Inflammatory macrophage (primary cell): ENCODE results near the gene KMT2D.
A peak's percentile ranks its signal among the peaks of the same experiment; 100 is the strongest.

Experiments
- DNase-seq, 2 donors: peaks; one replicate each; pipeline ENCODE4 v3.0.0-alpha.2; 2020 to 2022

The KMT2D gene

DNA sequence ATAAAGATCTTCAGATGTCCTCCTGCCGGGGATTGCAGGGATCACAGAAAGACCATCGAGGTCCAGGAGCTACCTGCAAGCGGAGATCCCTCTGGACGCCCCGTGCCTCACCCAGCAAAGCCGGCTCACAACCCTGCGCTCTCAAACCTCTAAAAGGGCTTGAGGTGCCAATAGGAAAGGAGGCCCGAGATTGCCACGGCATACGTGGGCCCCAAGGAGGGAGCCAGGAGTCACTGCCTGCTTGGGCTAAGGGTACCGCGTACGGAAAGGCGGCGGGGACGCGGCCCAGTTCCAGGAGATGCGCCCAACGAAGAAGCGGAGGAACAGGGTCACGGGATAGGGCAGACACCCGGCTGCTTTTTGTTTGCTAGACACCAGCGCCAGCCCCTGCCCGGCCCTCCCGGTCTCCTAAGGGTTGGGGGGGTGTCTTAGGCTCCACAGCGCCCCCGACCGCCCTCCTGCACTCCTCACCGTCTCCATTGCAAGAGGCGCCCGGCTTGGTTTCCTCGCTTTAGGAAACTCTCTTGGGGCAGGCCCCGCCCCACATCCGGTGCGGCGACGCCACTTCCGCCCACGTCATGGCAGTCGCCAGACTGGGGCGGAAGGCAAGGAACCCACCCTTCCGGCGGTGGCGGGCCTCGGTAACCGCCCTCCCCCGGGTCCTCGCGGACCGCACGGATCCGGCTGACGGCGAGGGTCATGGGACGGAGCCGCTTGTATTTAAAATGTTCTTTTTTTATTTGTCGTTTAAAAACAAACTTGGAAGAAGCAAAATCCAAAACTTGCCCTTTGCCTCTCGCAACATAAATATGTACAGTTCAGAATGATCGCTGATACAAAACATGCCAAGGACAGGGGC lies 42.1 kb downstream of the KMT2D start, which contains the start of gene PRKAG1:
TSS of gene PRKAG1 (minus strand) at position 516 of the 859 bp plus-strand sequence. CDS start at position 480, 36 bp downstream.
- peak; percentile 96 to 98 for DNase-seq

DNA sequence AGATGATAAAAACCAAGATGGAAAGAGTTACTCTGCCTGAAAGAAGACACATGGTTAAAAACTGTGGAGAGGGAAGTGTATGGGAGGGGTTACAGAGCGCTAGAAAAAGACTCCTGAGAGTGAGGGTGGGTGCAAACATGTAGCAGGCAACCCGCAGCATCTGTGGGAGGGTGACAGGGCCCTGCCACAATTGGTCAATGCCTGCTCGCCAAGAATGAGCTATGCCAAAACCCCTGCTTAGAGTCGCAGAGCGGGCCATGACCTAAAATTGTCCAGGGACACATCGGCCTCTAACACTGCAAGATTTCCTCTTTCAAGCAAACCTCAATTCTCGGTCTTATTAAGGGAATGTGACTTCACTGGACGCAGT lies 42.7 kb downstream of the KMT2D start:
- DNase-seq = peak; percentile 66 to 82

GRCh38 chr12:49015196-49015595 lies 45.4 kb downstream of the KMT2D start:
- DNase-seq = no peak

GRCh38 chr12:49014547-49014946 lies 46.0 kb downstream of the KMT2D start:
- DNase-seq = no peak

DNA sequence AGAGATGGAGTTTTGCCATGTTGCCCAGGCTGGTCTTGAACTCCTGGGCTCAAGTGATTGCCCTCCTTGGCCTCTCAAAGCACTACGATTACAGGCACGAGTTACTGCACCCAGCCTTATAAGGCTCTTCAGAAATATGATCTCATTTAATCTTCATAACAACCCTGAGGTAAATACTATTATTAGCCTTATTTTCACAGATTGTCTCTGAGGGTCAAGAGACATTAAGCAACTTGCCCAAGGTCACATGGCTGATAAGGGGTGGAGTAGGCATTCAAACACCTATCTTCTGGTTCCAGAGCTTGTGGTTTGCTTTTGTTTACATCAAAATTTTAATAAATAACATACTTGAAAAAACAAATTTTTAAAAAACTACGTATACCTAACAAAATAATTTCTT lies 47.2 kb downstream of the KMT2D start:
- no peak for DNase-seq

DNA sequence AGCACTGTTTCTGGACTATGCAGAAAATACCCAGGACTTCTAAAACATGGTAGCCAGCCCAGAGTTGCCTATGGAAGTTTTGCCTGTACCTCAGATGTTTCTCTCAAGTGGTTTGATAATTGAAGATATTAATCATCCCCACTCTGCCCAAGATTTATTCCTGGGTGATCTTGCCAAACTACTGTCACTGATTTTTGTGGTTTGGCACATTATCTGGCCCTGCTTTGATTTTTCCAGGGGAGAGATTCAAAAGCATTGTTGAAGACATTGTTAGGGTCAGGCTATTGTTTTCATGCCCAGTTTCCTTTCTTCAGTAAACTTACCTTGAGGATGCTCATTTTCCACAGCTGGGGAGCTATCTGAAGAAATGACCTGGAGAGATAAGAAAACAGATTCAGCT lies 47.9 kb downstream of the KMT2D start:
- DNase-seq = no peak
